DOHH2 (cell line): Measurements from ENCODE around the gene NNT.

Experiments
- H3F3A ChIP-seq: fragments of 200-600 bp; sonication (generic), shearing (Covaris generic); 2 replicates; pipeline ENCODE4 v1.6.0; 2016; ENCODE audit warnings: antibody characterized with exemption, mild to moderate bottlenecking; ENCODE audit not compliant: control insufficient read depth, insufficient read depth
- H3K27ac ChIP-seq: fragments of 200-600 bp; sonication (generic); 2 replicates; pipeline ENCODE4 v1.5.1; 2014; ENCODE audit warnings: low read depth, mild to moderate bottlenecking, low read length, moderate library complexity
- H3K27me3 ChIP-seq: fragments of 200-600 bp; sonication (generic); 2 replicates; pipeline ENCODE4 v1.6.1; 2014; ENCODE audit warnings: mild to moderate bottlenecking, low read length, mixed read lengths; ENCODE audit not compliant: control insufficient read depth
- H3K36me3 ChIP-seq: fragments of 200-600 bp; sonication (generic); 2 replicates; pipeline ENCODE4 v1.6.1; 2014; ENCODE audit warnings: mild to moderate bottlenecking, low read length, moderate library complexity, mixed read lengths; ENCODE audit not compliant: control insufficient read depth
- H3K4me1 ChIP-seq: fragments of 200-600 bp; sonication (generic); 2 replicates; pipeline ENCODE4 v1.6.1; 2014; ENCODE audit warnings: mild to moderate bottlenecking, low read length, mixed read lengths; ENCODE audit not compliant: control insufficient read depth
- H3K4me2 ChIP-seq: fragments of 200-600 bp; sonication (generic); 2 replicates; pipeline ENCODE4 v1.6.0; 2014; ENCODE audit warnings: mild to moderate bottlenecking, low read length, moderate library complexity
- H3K4me3 ChIP-seq: fragments of 200-600 bp; sonication (generic); 2 replicates; pipeline ENCODE4 v1.5.1; 2014; ENCODE audit warnings: mild to moderate bottlenecking, low read length, mixed read lengths
- H3K79me2 ChIP-seq: fragments of 200-600 bp; sonication (generic); 2 replicates; pipeline ENCODE4 v1.6.1; 2014; ENCODE audit warnings: mild to moderate bottlenecking, low read length, mixed read lengths; ENCODE audit not compliant: control insufficient read depth
- H3K9me2 ChIP-seq: fragments of 200-600 bp; sonication (generic); replicated peaks from 2 replicates; pipeline ENCODE4 v1.6.1; 2014; ENCODE audit warnings: mild to moderate bottlenecking, low read length, mixed read lengths; ENCODE audit not compliant: control insufficient read depth
- H3K9me3 ChIP-seq: fragments of 200-600 bp; sonication (generic); 2 replicates; pipeline ENCODE4 v1.6.1; 2014; ENCODE audit warnings: antibody characterized with exemption, low read length, mixed read lengths; ENCODE audit not compliant: control insufficient read depth, insufficient read depth
- H4K20me1 ChIP-seq: fragments of 200-600 bp; sonication (generic); 2 replicates; pipeline ENCODE4 v1.6.0; 2014; ENCODE audit warnings: low read depth, mild to moderate bottlenecking, antibody characterized with exemption, low read length, moderate library complexity; ENCODE audit not compliant: control insufficient read depth, insufficient read depth
- CTCF ChIP-seq: fragments of 200-600 bp; sonication (generic); IDR thresholded peaks from one replicate; pipeline ENCODE4 v1.5.1; 2014; ENCODE audit warnings: antibody characterized with exemption, mild to moderate bottlenecking, low read depth, low read length; ENCODE audit not compliant: poor library complexity, severe bottlenecking
- EZH2phosphoT487 ChIP-seq: fragments of 200-600 bp; sonication (generic); IDR thresholded peaks from 2 replicates; pipeline ENCODE4 v1.6.1; 2017; ENCODE audit warnings: borderline replicate concordance, mild to moderate bottlenecking, antibody characterized with exemption, low read length, moderate library complexity, mixed read lengths

Gene NNT

GRCh38 chr5:43565043-43565442, 37.9 kb upstream of the NNT start:
- Histone ChIP-seq H3K4me2 (no peak overlapping the region), H3K27ac (no peak overlapping the region), H3K4me3 (no peak overlapping the region), H3K4me1 (no peaks in the 10 kb centered on the region), H3K27me3 (no peaks in the 10 kb centered on the region), H3F3A (no peaks in the 10 kb centered on the region), H3K9me2 (no peaks in the 10 kb centered on the region), H3K36me3 (no peaks in the 10 kb centered on the region), H4K20me1 (no peaks in the 10 kb centered on the region), H3K9me3 (no peaks in the 10 kb centered on the region), H3K79me2 (no peaks in the 10 kb centered on the region)
- TF ChIP-seq CTCF (no peak), EZH2phosphoT487 (no peak)

GRCh38 chr5:43567967-43568366, 35.0 kb upstream of the NNT start:
- Histone ChIP-seq H3K4me2 (no peak overlapping the region), H3K9me3 (no peaks in the 10 kb centered on the region), H3F3A (no peaks in the 10 kb centered on the region), H4K20me1 (no peaks in the 10 kb centered on the region), H3K9me2 (no peaks in the 10 kb centered on the region), H3K36me3 (no peaks in the 10 kb centered on the region; the same call in 1 of the 2 replicates), H3K27ac (no peak overlapping the region), H3K27me3 (no peaks in the 10 kb centered on the region), H3K4me1 (peaks cover 4% of the 10 kb centered on the region; the same call in 1 of the 2 replicates), H3K4me3 (no peak overlapping the region), H3K79me2 (no peaks in the 10 kb centered on the region)
- no peak for TF ChIP-seq CTCF
- TF ChIP-seq EZH2phosphoT487 = no peak

- Histone ChIP-seq H3K27ac (no peak overlapping the region), H3K9me3 (no peaks in the 10 kb centered on the region), H4K20me1 (no peaks in the 10 kb centered on the region), H3K4me1 (peaks cover 4% of the 10 kb centered on the region; the same call in 1 of the 2 replicates), H3K79me2 (no peaks in the 10 kb centered on the region), H3F3A (no peaks in the 10 kb centered on the region), H3K4me2 (no peak overlapping the region), H3K36me3 (no peaks in the 10 kb centered on the region; the same call in 1 of the 2 replicates), H3K27me3 (no peaks in the 10 kb centered on the region), H3K9me2 (no peaks in the 10 kb centered on the region), H3K4me3 (no peak overlapping the region)
- TF ChIP-seq EZH2phosphoT487 (no peak), CTCF (no peak)
Measured at GRCh38 chr5:43569236-43569746, 33.7 kb upstream of the NNT start.
